Measurements from ENCODE around the gene PNPLA7.

- no peak for TF ChIP-seq CTCF (IDR thresholded peaks at IDR 0.05; ENCODE audit: borderline replicate concordance, extremely low read depth, low read length, poor library complexity, severe bottlenecking)
- TF ChIP-seq EZH2 (IDR thresholded peaks at IDR 0.05; ENCODE audit: borderline replicate concordance, low read depth, low read length, severe bottlenecking), result no peak
Observed at GRCh38 chr9:137477778-137478612, 72.2 kb downstream of the PNPLA7 start.
